ENCODE results near the gene ZNF747. TPM values are rescaled to one million over a fixed set of nuclear protein-coding genes. Genes with fewer than 3 reads are reported as not detected.

The ZNF747 gene
- total and polyA plus RNA-seq, 10 of the 15 experiments (the other 5 are each of a cell fraction or from before 2014, with no cell fraction given): 1.0 to 13.0 (median 7.2) TPM

DNA sequence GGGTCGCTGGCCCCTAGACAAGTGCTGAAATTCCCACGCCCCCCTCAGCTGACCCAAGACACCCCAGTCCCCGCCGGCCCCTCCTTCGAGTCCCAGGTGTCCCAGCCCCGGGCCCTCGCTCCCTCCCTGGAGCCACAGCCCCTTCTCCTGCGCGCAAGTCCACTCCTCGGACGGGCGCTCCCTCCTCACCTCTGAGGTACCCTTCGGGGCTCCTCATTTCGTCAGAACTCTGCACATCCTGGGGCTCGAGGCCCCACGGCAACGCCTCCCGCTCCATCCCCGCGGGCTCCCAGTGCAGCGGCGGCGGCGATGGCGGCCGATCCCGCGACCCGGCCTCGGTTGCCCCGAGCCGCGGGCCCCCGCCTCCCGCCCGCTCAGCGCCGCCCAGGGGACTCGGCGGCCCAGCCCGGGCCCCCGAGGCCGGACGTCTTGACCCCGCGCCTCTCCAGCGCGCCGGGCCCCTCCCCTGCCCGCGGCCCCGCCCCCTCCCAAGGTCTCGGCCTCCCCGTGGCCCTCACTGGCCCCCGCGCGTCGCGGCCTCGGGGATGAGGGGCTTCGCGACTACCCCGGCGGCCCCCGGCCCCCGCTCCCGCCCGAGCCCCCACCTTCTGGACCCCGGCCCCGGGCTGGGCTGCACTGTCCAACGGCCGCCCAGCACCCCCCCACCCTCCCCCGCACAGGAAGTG lies 8.4 kb downstream of the ZNF747 start, which contains the start of gene ZNF768 (continued):
- TF ChIP-seq, protein P1, sequence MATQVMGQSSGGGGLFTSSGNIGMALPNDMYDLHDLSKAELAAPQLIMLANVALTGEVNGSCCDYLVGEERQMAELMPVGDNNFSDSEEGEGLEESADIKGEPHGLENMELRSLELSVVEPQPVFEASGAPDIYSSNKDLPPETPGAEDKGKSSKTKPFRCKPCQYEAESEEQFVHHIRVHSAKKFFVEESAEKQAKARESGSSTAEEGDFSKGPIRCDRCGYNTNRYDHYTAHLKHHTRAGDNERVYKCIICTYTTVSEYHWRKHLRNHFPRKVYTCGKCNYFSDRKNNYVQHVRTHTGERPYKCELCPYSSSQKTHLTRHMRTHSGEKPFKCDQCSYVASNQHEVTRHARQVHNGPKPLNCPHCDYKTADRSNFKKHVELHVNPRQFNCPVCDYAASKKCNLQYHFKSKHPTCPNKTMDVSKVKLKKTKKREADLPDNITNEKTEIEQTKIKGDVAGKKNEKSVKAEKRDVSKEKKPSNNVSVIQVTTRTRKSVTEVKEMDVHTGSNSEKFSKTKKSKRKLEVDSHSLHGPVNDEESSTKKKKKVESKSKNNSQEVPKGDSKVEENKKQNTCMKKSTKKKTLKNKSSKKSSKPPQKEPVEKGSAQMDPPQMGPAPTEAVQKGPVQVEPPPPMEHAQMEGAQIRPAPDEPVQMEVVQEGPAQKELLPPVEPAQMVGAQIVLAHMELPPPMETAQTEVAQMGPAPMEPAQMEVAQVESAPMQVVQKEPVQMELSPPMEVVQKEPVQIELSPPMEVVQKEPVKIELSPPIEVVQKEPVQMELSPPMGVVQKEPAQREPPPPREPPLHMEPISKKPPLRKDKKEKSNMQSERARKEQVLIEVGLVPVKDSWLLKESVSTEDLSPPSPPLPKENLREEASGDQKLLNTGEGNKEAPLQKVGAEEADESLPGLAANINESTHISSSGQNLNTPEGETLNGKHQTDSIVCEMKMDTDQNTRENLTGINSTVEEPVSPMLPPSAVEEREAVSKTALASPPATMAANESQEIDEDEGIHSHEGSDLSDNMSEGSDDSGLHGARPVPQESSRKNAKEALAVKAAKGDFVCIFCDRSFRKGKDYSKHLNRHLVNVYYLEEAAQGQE (IDR thresholded peaks at IDR 0.05; ENCODE audit: low read depth, low read length): peak; percentile 78
- no peak for TF ChIP-seq ESRRA (IDR thresholded peaks at IDR 0.05; ENCODE audit: low read length)
- TF ChIP-seq, protein P2, sequence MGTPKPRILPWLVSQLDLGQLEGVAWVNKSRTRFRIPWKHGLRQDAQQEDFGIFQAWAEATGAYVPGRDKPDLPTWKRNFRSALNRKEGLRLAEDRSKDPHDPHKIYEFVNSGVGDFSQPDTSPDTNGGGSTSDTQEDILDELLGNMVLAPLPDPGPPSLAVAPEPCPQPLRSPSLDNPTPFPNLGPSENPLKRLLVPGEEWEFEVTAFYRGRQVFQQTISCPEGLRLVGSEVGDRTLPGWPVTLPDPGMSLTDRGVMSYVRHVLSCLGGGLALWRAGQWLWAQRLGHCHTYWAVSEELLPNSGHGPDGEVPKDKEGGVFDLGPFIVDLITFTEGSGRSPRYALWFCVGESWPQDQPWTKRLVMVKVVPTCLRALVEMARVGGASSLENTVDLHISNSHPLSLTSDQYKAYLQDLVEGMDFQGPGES (IDR thresholded peaks at IDR 0.05): no peak
- no peak for TF ChIP-seq EZH2 (IDR thresholded peaks at IDR 0.05; ENCODE audit: borderline replicate concordance, control insufficient read depth, low read depth, low read length)
- TF ChIP-seq ZNF24 (IDR thresholded peaks at IDR 0.05): no peak
- TF ChIP-seq SRF (IDR thresholded peaks at IDR 0.05; ENCODE audit: low read depth in 2 of 2, low read length in 2 of 2): no peak
- TF ChIP-seq POU2F2 (IDR thresholded peaks at IDR 0.05; ENCODE audit: borderline replicate concordance, low read depth, low read length): no peak
- peak in 1 of 2 experiments; percentile 26; a peak in 1 of 4 replicates for TF ChIP-seq BHLHE40 (IDR thresholded peaks at IDR 0.05; ENCODE audit: borderline replicate concordance in 1 of 2, low read depth in 2 of 2, low read length in 1 of 2)
- TF ChIP-seq NR2C1 (IDR thresholded peaks at IDR 0.05): peak; percentile 61
- no peak for TF ChIP-seq NFYB (IDR thresholded peaks at IDR 0.05; ENCODE audit: insufficient read depth, low read depth, low read length)
- no peak for TF ChIP-seq BRCA1 (IDR thresholded peaks at IDR 0.05; ENCODE audit: low read depth, low read length)
- no peak for TF ChIP-seq RFX5 (IDR thresholded peaks at IDR 0.05; ENCODE audit: low read depth, low read length)
- 0 out of 2 replicates have a peak, but pooled peaks have one; percentile 49 for TF ChIP-seq HDGF (IDR thresholded peaks at IDR 0.05)
- no peak for TF ChIP-seq NR2C2 (IDR thresholded peaks at IDR 0.05; ENCODE audit: borderline replicate concordance, control insufficient read depth, insufficient read length, low read depth)
- TF ChIP-seq SUPT20H (IDR thresholded peaks at IDR 0.05; ENCODE audit: borderline replicate concordance, control insufficient read depth, low read depth, low read length): no peak
- no peak; the same call in 1 of the 2 replicates for TF ChIP-seq TBL1XR1 (IDR thresholded peaks at IDR 0.05; ENCODE audit: low read depth, low read length)
- peak; percentile 73; the same call in 1 of the 2 replicates for TF ChIP-seq LARP7 (IDR thresholded peaks at IDR 0.05)
- no peak for TF ChIP-seq FOXM1 (IDR thresholded peaks at IDR 0.05; ENCODE audit: low read depth, low read length)
- TF ChIP-seq, protein P3, sequence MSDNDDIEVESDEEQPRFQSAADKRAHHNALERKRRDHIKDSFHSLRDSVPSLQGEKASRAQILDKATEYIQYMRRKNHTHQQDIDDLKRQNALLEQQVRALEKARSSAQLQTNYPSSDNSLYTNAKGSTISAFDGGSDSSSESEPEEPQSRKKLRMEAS (IDR thresholded peaks at IDR 0.05; ENCODE audit: low read depth, low read length): no peak
- TF ChIP-seq, protein P4, sequence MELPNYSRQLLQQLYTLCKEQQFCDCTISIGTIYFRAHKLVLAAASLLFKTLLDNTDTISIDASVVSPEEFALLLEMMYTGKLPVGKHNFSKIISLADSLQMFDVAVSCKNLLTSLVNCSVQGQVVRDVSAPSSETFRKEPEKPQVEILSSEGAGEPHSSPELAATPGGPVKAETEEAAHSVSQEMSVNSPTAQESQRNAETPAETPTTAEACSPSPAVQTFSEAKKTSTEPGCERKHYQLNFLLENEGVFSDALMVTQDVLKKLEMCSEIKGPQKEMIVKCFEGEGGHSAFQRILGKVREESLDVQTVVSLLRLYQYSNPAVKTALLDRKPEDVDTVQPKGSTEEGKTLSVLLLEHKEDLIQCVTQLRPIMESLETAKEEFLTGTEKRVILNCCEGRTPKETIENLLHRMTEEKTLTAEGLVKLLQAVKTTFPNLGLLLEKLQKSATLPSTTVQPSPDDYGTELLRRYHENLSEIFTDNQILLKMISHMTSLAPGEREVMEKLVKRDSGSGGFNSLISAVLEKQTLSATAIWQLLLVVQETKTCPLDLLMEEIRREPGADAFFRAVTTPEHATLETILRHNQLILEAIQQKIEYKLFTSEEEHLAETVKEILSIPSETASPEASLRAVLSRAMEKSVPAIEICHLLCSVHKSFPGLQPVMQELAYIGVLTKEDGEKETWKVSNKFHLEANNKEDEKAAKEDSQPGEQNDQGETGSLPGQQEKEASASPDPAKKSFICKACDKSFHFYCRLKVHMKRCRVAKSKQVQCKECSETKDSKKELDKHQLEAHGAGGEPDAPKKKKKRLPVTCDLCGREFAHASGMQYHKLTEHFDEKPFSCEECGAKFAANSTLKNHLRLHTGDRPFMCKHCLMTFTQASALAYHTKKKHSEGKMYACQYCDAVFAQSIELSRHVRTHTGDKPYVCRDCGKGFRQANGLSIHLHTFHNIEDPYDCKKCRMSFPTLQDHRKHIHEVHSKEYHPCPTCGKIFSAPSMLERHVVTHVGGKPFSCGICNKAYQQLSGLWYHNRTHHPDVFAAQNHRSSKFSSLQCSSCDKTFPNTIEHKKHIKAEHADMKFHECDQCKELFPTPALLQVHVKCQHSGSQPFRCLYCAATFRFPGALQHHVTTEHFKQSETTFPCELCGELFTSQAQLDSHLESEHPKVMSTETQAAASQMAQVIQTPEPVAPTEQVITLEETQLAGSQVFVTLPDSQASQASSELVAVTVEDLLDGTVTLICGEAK (IDR thresholded peaks at IDR 0.05; ENCODE audit: borderline replicate concordance): no peak
- no peak for TF ChIP-seq EED (IDR thresholded peaks at IDR 0.05; ENCODE audit: low read depth)
- TF ChIP-seq KAT2A (conservative IDR thresholded peaks at IDR 0.05; ENCODE audit: control insufficient read depth, low read depth, low read length): no peak
